ENCODE results near the gene SOBP. TPM values are rescaled to one million over a fixed set of nuclear protein-coding genes. Genes with fewer than 3 reads are reported as not detected.

The SOBP gene
- total and polyA plus RNA-seq, 7 donors = 5.7 to 27.6 (median 19.5) TPM

- no peaks in the 10 kb centered on the region for H3K9me3 ChIP-seq
- no peak for TF ChIP-seq CTCF (IDR thresholded peaks at IDR 0.05)
- 43 to 73% (median 50%) methylated on average over 2 of the region's 2 CpGs for WGBS, 3 donors
- ATAC-seq (peak in 1 of 4 donors; percentile 4), DNase-seq (no peak)
- peaks cover 47% of the 10 kb centered on the region for H3K4me1 ChIP-seq
- H3K36me3 ChIP-seq (ENCODE audit: insufficient read depth in 1 of 2, low read depth in 1 of 2) = no peaks in the 10 kb centered on the region
- intact Hi-C loops (cut with DNase I) = no loop called here
- H3K4me3 ChIP-seq = no peak overlapping the region
- peak overlapping the region; percentile 71 for H3K27ac ChIP-seq
- H3K27me3 ChIP-seq (ENCODE audit: insufficient read depth in 3 of 3, low read length in 2 of 3) = no peaks in the 10 kb centered on the region
Observed at GRCh38 chr6:107646776-107647438, 157.0 kb downstream of the SOBP start.

- ATAC-seq (peak; percentile 82 to 88 (median 86)), DNase-seq (peak in 1 of 2 donors; percentile 61)
- Histone ChIP-seq H3K4me1 (peaks cover 46% of the 10 kb centered on the region), H3K27me3 (ENCODE audit: insufficient read depth in 3 of 3, low read length in 2 of 3) (no peaks in the 10 kb centered on the region), H3K4me3 (no peak overlapping the region), H3K27ac (peak overlapping the region; percentile 71), H3K36me3 (ENCODE audit: insufficient read depth in 1 of 2, low read depth in 1 of 2) (no peaks in the 10 kb centered on the region), H3K9me3 (no peaks in the 10 kb centered on the region)
- no peak for TF ChIP-seq CTCF (IDR thresholded peaks at IDR 0.05)
- WGBS, 3 donors = 35 to 45% (median 40%) methylated on average over 9 of the region's 9 CpGs
- intact Hi-C loops (cut with DNase I) = no loop called here
Observed at GRCh38 chr6:107647439-107647948, 157.6 kb downstream of the SOBP start.

- WGBS, 3 donors = 89 to 100% (median 92%) methylated on average over 1 of the region's 1 CpG
- H3K4me1 ChIP-seq = peaks cover 56% of the 10 kb centered on the region
Observed at GRCh38 chr6:107648983-107649382, 159.1 kb downstream of the SOBP start.

GRCh38 chr6:107652526-107653182 lies 162.7 kb downstream of the SOBP start:
- no peaks in the 10 kb centered on the region for H3K27me3 ChIP-seq (ENCODE audit: insufficient read depth in 3 of 3, low read length in 2 of 3)
- no peaks in the 10 kb centered on the region for H3K9me3 ChIP-seq
- peak in 1 of 2 donors; percentile 67 for DNase-seq
- peak; percentile 36 to 75 (median 64) for ATAC-seq
- peaks cover 53% of the 10 kb centered on the region for H3K4me1 ChIP-seq
- no peak for TF ChIP-seq CTCF (IDR thresholded peaks at IDR 0.05)
- WGBS, 3 donors = 39 to 65% (median 46%) methylated on average over 2 of the region's 2 CpGs
- H3K4me3 ChIP-seq = peak overlapping the region; percentile 40
- H3K27ac ChIP-seq = peak overlapping the region; percentile 94
- H3K36me3 ChIP-seq (ENCODE audit: insufficient read depth in 1 of 2, low read depth in 1 of 2) = no peaks in the 10 kb centered on the region
- intact Hi-C loops (cut with DNase I) = loop anchor here in 1 of 2 donors (5.0 kb wide), 1 partner anchor 160 kb away; the partner anchor contains the start of gene SOBP

More at GRCh38 chr6:107648983-107649382, 159.1 kb downstream of the SOBP start:
- DNase-seq (no peak), ATAC-seq (no peak)
- Histone ChIP-seq H3K27me3 (ENCODE audit: insufficient read depth in 3 of 3, low read length in 2 of 3) (no peaks in the 10 kb centered on the region), H3K27ac (peak overlapping the region; percentile 19), H3K9me3 (no peaks in the 10 kb centered on the region), H3K4me3 (no peak overlapping the region), H3K36me3 (ENCODE audit: insufficient read depth in 1 of 2, low read depth in 1 of 2) (no peaks in the 10 kb centered on the region)
- TF ChIP-seq CTCF (IDR thresholded peaks at IDR 0.05) = no peak
- intact Hi-C loops (cut with DNase I) = no loop called here
